IPS-18a (cell line): ENCODE results near the gene ELF2.
"Not testable (repeated sequence)": the region's sequence is repeated elsewhere in the genome, so short reads cannot be mapped to it uniquely, and the experiment has no call there.

ENCODE experiments used
- H3K27ac ChIP-seq: one replicate; pipeline ENCODE4 v1.5.1; 2013; ENCODE audit warnings: low read length
- H3K27me3 ChIP-seq: one replicate; pipeline ENCODE4 v1.6.1; 2013; ENCODE audit warnings: mild to moderate bottlenecking, low read length; ENCODE audit not compliant: control insufficient read depth, insufficient read depth
- H3K36me3 ChIP-seq: one replicate; pipeline ENCODE4 v1.6.1; 2013; ENCODE audit warnings: low read depth, low read length; ENCODE audit not compliant: control insufficient read depth
- H3K4me1 ChIP-seq: one replicate; pipeline ENCODE4 v1.6.1; 2013; ENCODE audit warnings: low read depth, low read length; ENCODE audit not compliant: control insufficient read depth
- H3K4me3 ChIP-seq: one replicate; pipeline ENCODE4 v1.5.1; 2013; ENCODE audit warnings: low read length
- H3K9ac ChIP-seq: one replicate; pipeline ENCODE4 v1.6.1; 2013; ENCODE audit warnings: mild to moderate bottlenecking, low read length, moderate library complexity
- H3K9me3 ChIP-seq: one replicate; pipeline ENCODE4 v1.6.1; 2013; ENCODE audit warnings: low read depth, low read length; ENCODE audit not compliant: control insufficient read depth

ELF2 gene

DNA sequence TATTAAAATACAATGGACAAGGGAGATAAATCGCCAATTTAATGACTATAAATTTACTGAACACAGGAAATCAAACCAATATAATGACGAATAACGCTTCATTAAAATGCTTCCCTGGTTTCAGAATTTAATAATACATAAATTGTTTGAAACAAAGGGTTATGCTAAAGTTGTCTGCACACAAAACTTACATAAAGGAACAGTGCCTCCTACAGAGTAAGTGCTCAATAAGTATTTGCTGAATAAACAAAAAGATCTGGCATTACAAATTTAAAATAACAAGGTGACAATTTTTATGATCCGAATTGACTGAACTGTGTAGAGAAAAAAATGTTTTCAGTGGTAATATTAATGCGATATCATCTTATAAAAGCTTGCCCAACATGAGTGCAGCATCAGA is 91.9 kb downstream of the ELF2 start:
- H3K36me3 ChIP-seq: no peaks in the 10 kb centered on the region
- H3K9me3 ChIP-seq: no peaks in the 10 kb centered on the region
- peaks cover 17% of the 10 kb centered on the region for H3K4me1 ChIP-seq
- no peaks in the 10 kb centered on the region for H3K27me3 ChIP-seq
- no peak overlapping the region for H3K27ac ChIP-seq
- peak overlapping the region; percentile 82 for H3K9ac ChIP-seq
- peak overlapping the region; percentile 96 for H3K4me3 ChIP-seq

DNA sequence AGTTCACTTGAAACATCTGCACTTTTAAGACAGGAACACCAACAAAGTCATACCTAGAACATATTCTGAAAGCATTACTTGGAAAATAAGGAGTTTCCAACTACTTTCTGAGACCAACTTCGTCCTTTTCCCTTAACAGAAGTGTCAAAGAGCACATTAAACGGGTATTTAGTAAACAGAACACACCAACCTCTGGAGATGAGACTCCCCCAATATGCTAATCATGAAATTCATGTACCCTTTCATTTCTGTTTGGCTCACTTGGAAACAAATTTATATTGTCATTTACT is 92.3 kb downstream of the ELF2 start:
- Histone ChIP-seq H3K36me3 (no peaks in the 10 kb centered on the region), H3K4me3 (peak overlapping the region; percentile 96), H3K9ac (peak overlapping the region; percentile 82), H3K4me1 (peaks cover 17% of the 10 kb centered on the region), H3K27me3 (no peaks in the 10 kb centered on the region), H3K9me3 (no peaks in the 10 kb centered on the region), H3K27ac (peak overlapping the region; percentile 81)

DNA sequence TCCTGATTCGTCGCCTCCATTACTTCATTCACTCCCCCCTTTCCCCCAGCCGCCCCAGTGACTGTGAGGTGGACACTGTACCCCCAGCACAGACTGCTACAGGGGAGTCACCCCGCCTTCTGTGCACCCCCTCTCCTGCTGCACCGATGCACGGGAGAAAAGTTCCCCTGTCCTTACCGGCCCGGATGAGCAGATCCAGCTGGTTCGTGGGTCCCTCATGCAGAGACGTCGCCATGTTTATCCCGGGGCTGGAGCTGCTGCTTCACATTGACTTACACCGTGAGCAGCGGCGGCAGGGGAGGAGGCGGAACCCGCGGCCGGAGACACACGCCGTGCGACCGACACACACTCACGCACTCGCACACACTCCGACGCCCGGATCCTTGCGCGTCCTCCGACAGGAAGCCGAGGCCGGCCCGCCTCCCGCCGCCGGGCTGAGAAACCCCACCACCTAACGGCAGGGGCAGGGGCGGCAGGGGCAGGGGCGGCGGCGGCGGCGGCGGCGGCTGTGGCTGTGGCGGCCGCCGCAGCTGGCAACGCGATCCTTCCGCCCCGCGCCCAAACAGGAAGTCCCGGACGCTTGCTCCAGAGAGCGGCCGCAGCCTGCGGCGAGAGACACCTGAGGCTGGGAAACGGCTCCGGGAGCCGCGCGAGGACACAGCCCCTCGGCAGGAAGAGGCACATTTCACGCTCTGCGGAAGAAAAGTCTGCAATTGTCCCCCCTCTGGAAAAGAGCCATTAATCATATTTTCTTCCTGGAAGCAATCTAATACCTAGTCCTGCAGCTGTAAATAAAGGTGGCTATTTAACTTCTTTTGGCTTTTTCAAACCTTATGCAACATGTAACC is 92.8 kb downstream of the ELF2 start:
- no peaks in the 10 kb centered on the region for H3K36me3 ChIP-seq
- H3K27ac ChIP-seq: peak overlapping the region; percentile 81
- peak overlapping the region; percentile 82 for H3K9ac ChIP-seq
- H3K9me3 ChIP-seq: no peaks in the 10 kb centered on the region
- H3K4me3 ChIP-seq: peak overlapping the region; percentile 96
- H3K4me1 ChIP-seq: peaks cover 17% of the 10 kb centered on the region
- H3K27me3 ChIP-seq: no peaks in the 10 kb centered on the region

DNA sequence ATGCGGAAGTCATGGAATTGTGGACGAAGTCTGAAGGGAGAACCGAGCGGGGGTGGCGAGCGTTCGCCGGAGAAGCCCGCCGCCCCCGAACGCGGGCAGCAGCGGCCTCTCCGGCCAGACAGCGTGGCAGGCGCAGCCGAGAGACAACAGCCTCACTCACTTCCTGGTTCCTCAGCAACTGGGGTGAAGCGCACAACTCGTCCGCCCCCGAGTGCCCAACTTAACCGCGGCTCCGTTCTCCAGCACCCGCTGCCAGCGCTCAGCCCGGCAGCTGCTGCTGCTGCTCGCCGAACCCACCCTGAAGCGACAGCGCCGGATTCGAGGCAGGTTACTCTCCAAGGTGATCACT is 93.4 kb downstream of the ELF2 start:
- Histone ChIP-seq H3K27me3 (no peaks in the 10 kb centered on the region), H3K4me3 (peak overlapping the region; percentile 96), H3K9ac (peak overlapping the region; percentile 82), H3K4me1 (peaks cover 17% of the 10 kb centered on the region), H3K9me3 (no peaks in the 10 kb centered on the region), H3K27ac (peak overlapping the region; percentile 78), H3K36me3 (no peaks in the 10 kb centered on the region)

DNA sequence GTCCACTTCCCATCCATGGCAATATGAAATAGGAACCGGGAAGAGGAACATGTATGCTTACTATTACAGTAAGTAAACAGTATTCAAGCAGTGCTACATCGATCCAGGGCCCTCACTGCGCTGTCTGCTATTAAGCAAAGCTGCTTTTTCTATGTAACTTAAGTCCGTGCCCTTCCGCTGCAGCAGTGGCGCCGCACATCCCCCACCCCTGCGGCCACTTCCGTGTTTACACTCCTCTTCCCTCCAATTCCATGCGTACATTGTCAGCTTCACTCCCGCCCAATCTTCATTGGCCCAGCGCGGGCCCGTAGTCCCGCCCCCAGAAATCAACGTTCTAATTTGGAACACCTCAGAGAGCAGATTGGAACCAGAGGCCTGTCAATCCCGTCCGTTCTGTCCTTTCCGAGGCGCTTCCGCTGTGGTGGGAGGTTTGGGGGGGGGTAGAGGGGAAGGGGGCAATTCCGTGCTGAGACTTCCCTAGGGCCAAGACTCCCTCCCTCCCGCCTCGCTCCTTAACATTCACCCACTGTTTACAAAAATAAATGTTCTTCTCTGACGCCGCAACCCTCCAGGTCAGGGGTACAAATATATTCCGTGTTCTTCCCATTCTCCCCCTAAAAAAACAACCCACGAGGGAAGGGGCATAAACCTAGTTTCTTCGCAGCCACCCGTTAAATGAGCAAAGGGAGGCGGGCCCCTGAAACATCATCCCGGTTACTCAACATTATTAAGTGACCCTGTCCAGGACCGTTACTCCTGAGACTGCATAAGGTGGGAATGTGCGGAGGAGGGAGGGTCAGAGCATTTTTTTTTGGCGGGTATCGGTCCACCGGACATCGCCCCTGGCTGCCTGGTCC is 94.0 kb downstream of the ELF2 start:
- Histone ChIP-seq H3K4me1 (peaks cover 17% of the 10 kb centered on the region), H3K27me3 (no peaks in the 10 kb centered on the region), H3K27ac (peak overlapping the region; percentile 71)

DNA sequence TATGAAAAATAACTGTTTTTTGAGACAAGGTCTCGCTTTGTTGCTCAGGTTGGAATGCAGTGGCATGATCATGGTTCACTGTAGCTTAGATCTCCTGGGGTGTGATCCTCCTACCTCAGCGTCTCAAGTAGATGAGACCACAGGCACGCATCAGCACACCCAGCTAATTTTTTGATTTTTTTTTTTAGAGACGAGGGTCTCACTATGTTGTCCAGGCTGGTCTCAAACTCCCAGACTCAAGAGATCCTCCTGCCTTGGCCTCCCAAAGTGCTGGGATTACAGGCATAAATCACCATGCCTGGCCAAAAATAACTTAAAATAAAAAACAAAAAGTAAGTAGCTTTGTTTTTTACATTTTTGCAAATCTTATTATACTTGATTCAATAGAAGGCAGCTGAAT is 98.1 kb downstream of the ELF2 start:
- H3K4me3 ChIP-seq: no peak overlapping the region
- no peak overlapping the region for H3K9ac ChIP-seq
- H3K27me3 ChIP-seq: no peaks in the 10 kb centered on the region
- no peak overlapping the region for H3K27ac ChIP-seq
- no peaks in the 10 kb centered on the region for H3K36me3 ChIP-seq
- no peaks in the 10 kb centered on the region for H3K9me3 ChIP-seq
- H3K4me1 ChIP-seq: peaks cover 7% of the 10 kb centered on the region

More for the DNA sequence above, 94.0 kb downstream of the ELF2 start:
- Histone ChIP-seq H3K9me3 (no peaks in the 10 kb centered on the region), H3K4me3 (peak overlapping the region; percentile 96), H3K36me3 (no peaks in the 10 kb centered on the region), H3K9ac (peak overlapping the region; percentile 82)

DNA sequence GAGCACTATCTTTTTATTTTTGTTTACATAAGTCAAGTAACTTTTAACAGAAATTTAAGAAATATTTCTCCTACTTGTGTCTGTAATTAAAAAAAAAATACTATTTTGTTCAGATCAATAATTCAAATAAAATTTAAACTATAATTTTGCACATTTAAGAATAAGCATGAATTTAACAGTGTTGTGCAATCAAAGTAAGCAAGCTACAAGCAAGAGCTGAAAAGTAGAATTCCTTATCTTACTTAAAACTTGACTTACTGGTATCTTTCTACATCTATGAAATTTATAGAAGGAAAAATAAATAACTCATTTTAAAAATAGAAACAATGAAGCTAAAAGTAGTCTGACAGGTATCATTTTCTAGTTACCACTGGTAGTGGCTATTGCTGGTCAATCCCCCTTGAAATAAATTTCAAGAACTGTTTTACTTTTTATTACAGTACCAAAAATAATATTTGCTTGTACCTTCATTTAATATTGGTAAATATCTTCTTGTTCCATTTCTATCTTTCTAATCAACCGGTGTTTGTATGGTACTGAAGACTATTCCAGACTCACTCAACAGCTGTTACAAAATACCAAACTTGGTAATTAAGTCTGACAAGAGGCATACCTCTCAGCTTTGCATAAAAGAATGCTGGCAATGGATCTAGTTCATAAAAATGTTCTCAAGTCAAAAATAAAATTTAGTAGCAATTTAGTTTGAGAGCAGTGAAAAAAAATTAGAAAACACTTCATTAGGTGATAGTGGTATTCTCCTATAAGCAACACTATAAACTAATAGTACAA is 99.3 kb downstream of the ELF2 start:
- H3K9ac ChIP-seq: no peak overlapping the region
- peaks cover 7% of the 10 kb centered on the region for H3K4me1 ChIP-seq
- no peak overlapping the region for H3K4me3 ChIP-seq
- H3K36me3 ChIP-seq: peaks cover 6% of the 10 kb centered on the region
- H3K9me3 ChIP-seq: no peaks in the 10 kb centered on the region
- no peaks in the 10 kb centered on the region for H3K27me3 ChIP-seq
- no peak overlapping the region for H3K27ac ChIP-seq

DNA sequence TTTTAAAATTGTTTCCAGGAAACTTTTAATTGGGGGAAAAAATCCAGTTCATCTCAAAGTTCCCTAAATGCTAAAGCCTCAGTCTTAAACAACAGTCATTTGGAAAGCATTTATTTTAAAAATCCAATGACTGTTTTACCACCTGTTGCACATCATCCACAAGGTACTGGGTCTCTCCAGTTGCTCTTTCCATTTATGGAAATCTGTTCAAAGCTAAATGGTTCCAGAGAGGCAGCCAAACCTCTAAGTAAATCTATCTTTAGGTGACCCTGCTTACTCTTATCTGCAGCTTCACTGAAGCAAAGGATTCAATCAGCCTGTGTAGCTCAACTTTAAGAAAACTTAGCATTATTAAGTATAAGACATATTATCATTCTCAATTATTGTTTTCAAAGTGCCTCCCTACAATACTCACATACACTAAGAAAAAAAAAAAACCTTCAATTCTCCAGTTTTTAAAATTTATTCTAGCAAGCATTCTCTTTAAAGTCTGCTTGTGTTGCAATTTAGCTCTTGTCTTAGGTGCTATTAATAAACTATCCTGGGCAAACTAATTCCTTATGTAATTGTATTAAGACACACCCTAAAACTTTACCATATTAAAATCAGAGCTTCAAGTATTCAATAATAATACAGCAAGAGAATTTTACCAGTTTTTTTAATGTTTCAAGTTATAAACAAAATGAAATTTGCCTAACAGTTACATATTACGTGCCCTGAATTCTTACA is 100.8 kb downstream of the ELF2 start:
- Histone ChIP-seq H3K9me3 (no peaks in the 10 kb centered on the region), H3K4me1 (no peaks in the 10 kb centered on the region), H3K4me3 (no peak overlapping the region), H3K27me3 (no peaks in the 10 kb centered on the region), H3K36me3 (peaks cover 20% of the 10 kb centered on the region), H3K9ac (no peak overlapping the region), H3K27ac (no peak overlapping the region)

DNA sequence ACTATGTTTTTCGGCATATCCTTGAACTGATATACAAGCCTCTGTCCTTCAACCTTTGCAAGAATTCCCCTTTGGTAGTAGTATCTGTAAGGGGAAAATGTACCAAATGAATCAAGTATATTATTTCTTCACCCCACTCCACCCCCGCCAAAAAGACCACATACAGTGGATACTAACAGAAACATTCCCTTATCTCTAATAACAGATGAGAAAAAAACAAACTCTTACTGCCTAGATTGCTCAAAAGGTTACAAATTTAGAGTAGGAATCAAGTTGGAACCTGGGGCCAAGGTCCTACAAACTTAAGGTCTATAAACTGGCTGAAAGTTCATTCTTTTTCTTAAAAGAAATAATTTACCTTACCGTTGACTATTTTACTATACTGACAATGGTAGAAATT is 116.4 kb downstream of the ELF2 start:
- H3K4me1 ChIP-seq: no peaks in the 10 kb centered on the region
- no peaks in the 10 kb centered on the region for H3K9me3 ChIP-seq
- no peak overlapping the region for H3K4me3 ChIP-seq
- no peak overlapping the region for H3K9ac ChIP-seq
- H3K27me3 ChIP-seq: no peaks in the 10 kb centered on the region
- no peak overlapping the region for H3K27ac ChIP-seq
- H3K36me3 ChIP-seq: peaks cover 51% of the 10 kb centered on the region

DNA sequence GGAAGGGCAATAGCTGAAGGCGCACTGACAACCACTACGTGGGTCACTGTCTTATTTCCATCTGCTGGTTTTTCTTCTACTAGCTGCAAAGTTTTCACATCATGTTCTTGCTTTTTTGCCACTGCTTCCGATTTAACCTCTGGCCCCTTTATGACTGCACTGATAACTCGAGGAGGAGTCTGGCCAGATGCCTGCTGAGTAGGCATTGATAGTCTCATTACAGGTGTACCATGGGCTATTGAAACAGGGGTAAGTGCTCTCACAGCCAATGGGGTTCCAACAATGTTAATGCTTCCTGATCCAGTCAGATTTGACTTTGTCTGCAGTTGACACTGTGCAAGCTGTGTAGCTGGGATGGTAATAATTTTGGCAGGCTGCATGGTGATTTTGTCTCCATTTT is 118.0 kb downstream of the ELF2 start:
- H3K9ac ChIP-seq, H3K9me3 ChIP-seq, H3K4me3 ChIP-seq, H3K27ac ChIP-seq, H3K27me3 ChIP-seq, H3K4me1 ChIP-seq: not testable (repeated sequence)
- H3K36me3 ChIP-seq: peaks cover 51% of the 10 kb centered on the region
